Dermis microvascular lymphatic vessel endothelial cell (primary cell): ENCODE measurements around the gene CUL4A. TPM values are rescaled to one million over a fixed set of nuclear protein-coding genes. Genes with fewer than 3 reads are reported as not detected.
"Not testable (repeated sequence)": the region's sequence is repeated elsewhere in the genome, so short reads cannot be mapped to it uniquely, and the experiment has no call there.

Experiments used
- DNase-seq, 2 donors: peaks; one replicate each; pipeline versions ENCODE4 v3.0.0 to v3.0.0-alpha.2; 2010; ENCODE audit warnings: low read depth in 2 of 2
- total RNA-seq: library from RNA; depleted of rRNA; stranded (reverse); fragments of >200 nt; gene quantifications from 2 replicates; pipeline ENCODE4 v1.2.1, GENCODE V29; 2014

Gene CUL4A
- total RNA-seq, 1 donor from 2014 or later: 80.1 TPM

- DNase-seq: peak in 1 of 2 donors; percentile 12
Observed at GRCh38 chr13:113238536-113238935, 29.1 kb downstream of the CUL4A start.

DNA sequence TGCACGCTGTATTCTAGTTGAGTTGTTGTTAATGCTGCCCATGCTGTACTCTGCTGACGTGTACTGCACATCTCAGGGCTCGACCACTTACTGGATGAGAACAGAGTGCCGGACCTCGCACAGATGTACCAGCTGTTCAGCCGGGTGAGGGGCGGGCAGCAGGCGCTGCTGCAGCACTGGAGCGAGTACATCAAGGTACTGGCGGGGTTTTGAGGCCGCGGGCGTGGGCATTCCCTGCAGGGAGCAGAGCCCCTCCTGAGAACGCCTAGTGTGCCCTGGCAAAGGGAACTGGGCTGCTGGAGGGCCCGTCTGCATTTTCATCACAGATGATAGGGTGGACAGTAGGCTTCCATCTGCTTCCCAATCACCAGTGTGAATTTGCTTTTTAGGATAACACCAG is 29.9 kb downstream of the CUL4A start:
- no peak for DNase-seq

DNA sequence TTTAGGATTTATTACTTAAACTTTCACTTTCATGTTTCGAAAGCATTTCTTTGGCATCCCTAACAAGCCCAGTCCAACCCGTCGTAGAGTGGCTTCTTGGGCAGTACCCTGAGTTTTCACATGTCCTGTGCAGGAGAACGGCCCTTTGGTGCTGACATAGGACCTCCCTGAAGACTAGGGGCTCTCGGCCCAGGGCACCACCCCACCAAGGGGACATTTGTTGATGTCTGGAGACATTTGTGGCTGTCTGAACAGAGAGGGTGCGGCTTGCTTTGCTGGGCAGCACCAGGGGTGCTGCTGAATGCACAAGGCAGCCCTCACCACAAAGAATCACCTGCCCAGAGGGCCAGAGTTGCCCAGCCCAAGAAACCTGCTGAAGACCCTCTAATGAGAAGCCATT is 30.6 kb downstream of the CUL4A start:
- DNase-seq: no peak

GRCh38 chr13:113241623-113242022 is 32.2 kb downstream of the CUL4A start:
- not testable (repeated sequence) for DNase-seq

DNA sequence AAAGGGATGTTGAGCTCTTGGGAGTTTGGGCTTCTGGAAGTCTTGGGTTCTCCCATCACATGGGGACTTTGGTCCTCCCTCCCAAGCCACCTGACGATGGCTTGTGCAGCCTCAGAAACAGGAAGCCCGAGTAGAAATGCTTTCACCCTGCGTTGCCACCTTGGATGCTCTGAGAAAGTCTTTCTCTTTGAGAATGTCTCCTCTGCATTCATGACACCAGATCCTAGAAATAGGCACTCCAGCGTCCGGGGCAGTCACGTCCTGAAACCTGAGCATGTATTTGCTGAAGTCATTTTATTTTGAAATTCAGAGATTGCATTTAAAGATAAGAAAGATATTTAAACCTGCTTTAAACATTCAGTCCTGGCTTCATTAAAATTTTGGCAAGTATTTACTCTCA is 34.4 kb downstream of the CUL4A start:
- DNase-seq: no peak

- peak in 1 of 2 donors; percentile 14 for DNase-seq
Observed at GRCh38 chr13:113245849-113246796, 36.7 kb downstream of the CUL4A start.

DNA sequence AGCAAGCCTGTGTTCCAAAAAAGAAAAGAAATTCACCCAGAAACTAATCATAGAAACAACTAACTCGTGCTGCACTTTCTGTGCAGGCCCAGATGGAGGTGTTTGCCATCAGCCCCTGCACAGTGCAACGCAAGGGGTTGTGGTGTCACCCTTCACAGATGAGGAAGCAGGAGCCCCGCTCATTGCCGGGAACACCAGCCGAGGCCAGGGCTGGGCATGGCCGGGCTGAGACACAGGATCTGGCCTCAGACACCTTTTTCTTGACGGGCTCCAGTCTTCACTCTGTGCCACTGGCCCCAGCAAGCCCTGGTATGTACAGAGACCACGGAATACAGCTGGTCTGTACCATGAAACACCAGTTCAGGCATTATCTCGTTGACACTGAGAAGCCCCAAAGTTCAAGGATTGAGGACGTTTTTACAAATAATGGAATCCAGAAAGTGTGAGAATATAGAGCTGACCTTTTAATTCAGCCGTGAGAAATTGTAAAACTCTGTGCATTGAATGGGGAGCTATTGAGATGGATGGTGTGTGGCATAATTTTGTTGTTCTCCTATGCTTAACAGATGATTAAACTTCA is 43.2 kb downstream of the CUL4A start:
- DNase-seq: no peak

GRCh38 chr13:113257908-113258307 is 48.5 kb downstream of the CUL4A start:
- DNase-seq: not testable (repeated sequence)

GRCh38 chr13:113258321-113259054 is 49.1 kb downstream of the CUL4A start:
- no peak for DNase-seq

DNA sequence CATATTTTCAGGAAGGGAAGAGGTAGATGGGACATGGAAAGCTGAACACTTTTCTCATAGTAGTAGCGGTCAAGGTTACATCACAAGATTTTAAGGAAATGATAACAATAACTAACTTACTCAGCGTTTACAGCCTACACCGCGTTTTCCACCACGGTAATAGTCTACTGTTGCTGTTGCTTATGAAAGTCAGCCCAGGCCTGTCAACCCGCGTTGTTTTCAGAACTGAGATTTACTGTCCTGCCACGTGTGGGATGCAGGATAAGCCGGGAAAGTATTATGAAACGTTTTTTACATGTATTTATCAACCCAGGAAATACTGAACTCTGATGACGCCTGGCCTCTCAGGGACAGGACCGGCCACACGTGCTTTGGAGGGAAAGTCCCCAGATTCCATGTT is 51.6 kb downstream of the CUL4A start:
- no peak for DNase-seq

GRCh38 chr13:113263016-113263415 is 53.6 kb downstream of the CUL4A start:
- not testable (repeated sequence) for DNase-seq

DNA sequence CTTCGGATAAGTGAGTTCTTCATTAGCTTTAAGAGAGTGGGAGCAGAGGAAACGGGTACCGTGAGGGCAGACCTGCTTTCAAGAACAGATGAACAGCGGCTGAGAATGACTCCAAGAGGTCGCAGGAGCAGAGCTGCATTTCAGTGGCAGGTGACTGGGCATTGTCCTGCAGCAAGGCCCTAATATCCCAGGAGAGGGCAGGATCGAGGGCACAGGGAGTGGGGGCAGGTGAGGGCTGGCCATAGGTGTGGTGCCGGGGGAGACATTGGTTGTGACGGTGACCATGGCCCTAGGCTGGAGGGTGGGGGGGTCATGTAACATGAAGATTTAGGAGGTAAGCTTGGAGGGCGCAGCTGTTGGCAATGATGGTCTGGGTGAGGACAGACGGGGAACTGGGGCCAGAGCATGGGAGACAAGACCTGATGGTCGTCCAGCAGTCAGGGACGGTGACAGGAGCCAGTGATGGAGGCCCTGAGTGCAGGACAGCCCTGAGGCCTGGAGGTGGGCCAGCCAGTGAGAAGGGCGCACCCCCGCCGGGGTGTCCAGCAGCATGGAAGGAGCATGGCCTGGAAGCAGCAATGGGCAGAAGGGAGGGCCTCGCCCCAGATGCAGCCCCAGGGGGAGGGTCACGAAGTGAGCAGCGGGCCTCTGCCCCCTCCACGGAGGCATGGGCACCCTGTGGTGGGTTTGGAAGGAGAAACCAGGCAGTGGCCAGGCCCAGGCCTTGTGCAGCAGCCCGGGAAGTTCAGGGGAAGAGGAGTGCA is 58.4 kb downstream of the CUL4A start:
- DNase-seq: no peak

GRCh38 chr13:113272031-113272430 is 62.6 kb downstream of the CUL4A start:
- DNase-seq: no peak

- DNase-seq: no peak
Observed at GRCh38 chr13:113272701-113273181, 63.3 kb downstream of the CUL4A start.

GRCh38 chr13:113273321-113273720 is 63.9 kb downstream of the CUL4A start:
- DNase-seq: no peak

DNA sequence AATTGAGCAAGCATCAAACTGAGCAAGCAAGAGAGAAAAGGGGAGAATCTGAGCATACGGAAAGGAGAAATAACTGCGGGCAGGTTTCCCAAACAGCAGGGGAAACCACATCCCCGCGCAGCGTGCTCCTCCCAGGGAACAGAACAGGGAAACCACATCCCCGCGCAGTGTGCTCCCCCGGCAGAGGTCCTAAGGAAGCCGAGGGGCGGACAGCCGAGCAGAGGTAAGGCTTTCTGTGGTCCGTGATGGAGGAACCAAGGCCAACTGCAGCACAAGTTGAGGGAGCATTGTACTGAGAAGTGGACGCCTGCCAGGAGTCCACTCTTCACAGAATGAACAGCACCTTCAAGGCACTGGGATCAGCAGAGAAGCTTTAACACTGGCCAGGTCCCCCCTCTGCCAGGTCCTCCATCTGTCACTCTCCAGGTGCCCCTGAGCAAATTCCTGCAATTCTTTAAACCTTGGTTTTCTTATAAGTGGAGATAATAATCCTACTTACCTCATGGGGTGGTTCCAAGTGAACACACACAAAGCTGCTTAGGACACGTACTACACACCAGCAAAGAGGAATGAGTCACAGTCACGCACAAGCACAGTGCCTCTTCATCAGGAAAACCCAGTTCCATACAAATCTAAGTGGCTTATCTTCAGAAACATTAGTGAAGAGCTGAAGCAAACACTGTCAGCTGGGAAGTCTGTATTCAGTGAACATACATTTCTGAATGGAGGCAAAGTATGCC is 64.6 kb downstream of the CUL4A start:
- peak in 1 of 2 donors; percentile 25 for DNase-seq

DNA sequence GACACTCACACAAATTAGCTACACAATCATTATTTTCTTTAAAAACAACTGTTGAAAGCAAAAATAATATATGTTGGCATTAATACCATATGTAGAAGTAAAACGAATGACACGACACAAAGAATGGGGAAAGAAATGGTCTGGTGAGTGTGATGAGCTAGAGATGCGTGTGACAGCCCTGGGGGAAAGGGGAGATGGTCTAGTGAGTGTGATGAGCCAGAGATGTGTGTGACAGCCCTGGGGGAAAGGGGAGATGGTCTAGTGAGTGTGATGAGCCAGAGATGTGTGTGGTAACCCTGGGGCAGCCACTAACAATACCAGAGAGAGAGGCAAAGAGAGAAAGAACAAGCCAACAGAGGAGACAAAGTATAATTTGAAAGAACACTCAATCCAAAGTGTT is 65.3 kb downstream of the CUL4A start:
- no peak for DNase-seq

- peak; percentile 55 to 68 for DNase-seq
Observed at GRCh38 chr13:113275387-113275786, 66.0 kb downstream of the CUL4A start.

GRCh38 chr13:113280126-113280525 is 70.7 kb downstream of the CUL4A start:
- no peak for DNase-seq

DNA sequence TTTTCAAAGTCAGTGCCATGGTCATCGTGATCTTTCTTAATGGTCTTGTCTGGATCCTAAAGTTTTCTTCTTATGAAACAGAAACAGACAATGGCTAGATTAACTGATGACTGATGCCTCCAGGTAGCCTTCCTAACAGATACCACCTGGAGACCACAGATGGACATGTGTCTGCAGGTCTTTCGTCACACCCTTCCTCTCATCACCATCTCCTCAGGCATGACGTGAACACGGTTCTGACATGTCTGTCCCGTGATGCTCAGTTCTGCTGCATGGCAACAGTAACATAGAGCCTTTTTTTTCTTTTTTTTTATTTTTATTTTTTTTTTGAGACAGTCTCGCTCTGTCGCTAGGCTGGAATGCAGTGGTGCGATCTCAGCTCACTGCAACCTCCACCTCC is 74.5 kb downstream of the CUL4A start:
- no peak for DNase-seq

GRCh38 chr13:113288880-113289279 is 79.5 kb downstream of the CUL4A start:
- no peak for DNase-seq
